Central memory CD8-positive, alpha-beta T cell (primary cell): ENCODE data around the gene GALNT9.
"Not testable (repeated sequence)": the region's sequence is repeated elsewhere in the genome, so short reads cannot be mapped to it uniquely, and the experiment has no call there.

Experiments
- ATAC-seq: fragments of 150-1000 bp; cut with Tn5 transposase; replicated peaks from 2 replicates; pipeline ENCODE4 v1.10.0; 2022; ENCODE audit warnings: mild to moderate bottlenecking, moderate FRiP score, moderate number of reproducible peaks; ENCODE audit not compliant: poor library complexity, severe bottlenecking; ENCODE audit errors: extremely low read depth
- DNase-seq, 2 donors: peaks; one replicate each; pipeline ENCODE4 v3.0.0; 2021; ENCODE audit warnings: low spot score in 2 of 2
- H3K27ac Mint-ChIP-seq: one replicate; pipeline ENCODE4 v1.8.0; 2022; ENCODE audit warnings: low read depth, mild to moderate bottlenecking, moderate library complexity, mixed read lengths
- H3K27me3 Mint-ChIP-seq: one replicate; pipeline ENCODE4 v1.8.0; 2022; ENCODE audit warnings: mixed read lengths
- H3K36me3 Mint-ChIP-seq: one replicate; pipeline ENCODE4 v1.8.0; 2022; ENCODE audit warnings: mild to moderate bottlenecking, moderate library complexity, mixed read lengths; ENCODE audit not compliant: insufficient read depth
- H3K4me1 Mint-ChIP-seq: one replicate; pipeline ENCODE4 v1.8.0; 2022; ENCODE audit warnings: mixed read lengths
- H3K4me3 Mint-ChIP-seq: one replicate; pipeline ENCODE4 v1.8.0; 2022; ENCODE audit warnings: mild to moderate bottlenecking, moderate library complexity, mixed read lengths
- H3K9me3 Mint-ChIP-seq: one replicate; pipeline ENCODE4 v1.8.0; 2022; ENCODE audit warnings: mixed read lengths

The GALNT9 gene

DNA sequence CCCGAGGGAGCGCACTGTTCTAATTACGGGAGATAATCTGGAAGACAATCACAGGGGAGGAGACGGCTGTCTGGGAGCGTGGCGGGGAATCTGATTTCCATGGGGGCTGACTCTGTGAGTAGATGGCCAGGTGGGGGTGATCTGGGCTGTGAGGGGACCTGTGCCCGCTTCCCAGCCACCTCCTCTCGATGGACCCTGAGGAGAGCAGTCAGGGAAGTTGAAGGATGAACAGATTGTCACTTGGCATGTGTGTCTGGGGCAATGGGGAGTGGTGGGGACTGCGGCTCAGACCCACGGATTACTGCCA is 22.6 kb downstream of the GALNT9 start:
- Mint-ChIP-seq H3K27me3 (peaks cover 12% of the 10 kb centered on the region), H3K4me3 (no peak overlapping the region), H3K4me1 (no peaks in the 10 kb centered on the region), H3K36me3 (peaks cover 2% of the 10 kb centered on the region), H3K27ac (no peak overlapping the region), H3K9me3 (peaks cover 9% of the 10 kb centered on the region)
- ATAC-seq (no peak), DNase-seq (no peak)

DNA sequence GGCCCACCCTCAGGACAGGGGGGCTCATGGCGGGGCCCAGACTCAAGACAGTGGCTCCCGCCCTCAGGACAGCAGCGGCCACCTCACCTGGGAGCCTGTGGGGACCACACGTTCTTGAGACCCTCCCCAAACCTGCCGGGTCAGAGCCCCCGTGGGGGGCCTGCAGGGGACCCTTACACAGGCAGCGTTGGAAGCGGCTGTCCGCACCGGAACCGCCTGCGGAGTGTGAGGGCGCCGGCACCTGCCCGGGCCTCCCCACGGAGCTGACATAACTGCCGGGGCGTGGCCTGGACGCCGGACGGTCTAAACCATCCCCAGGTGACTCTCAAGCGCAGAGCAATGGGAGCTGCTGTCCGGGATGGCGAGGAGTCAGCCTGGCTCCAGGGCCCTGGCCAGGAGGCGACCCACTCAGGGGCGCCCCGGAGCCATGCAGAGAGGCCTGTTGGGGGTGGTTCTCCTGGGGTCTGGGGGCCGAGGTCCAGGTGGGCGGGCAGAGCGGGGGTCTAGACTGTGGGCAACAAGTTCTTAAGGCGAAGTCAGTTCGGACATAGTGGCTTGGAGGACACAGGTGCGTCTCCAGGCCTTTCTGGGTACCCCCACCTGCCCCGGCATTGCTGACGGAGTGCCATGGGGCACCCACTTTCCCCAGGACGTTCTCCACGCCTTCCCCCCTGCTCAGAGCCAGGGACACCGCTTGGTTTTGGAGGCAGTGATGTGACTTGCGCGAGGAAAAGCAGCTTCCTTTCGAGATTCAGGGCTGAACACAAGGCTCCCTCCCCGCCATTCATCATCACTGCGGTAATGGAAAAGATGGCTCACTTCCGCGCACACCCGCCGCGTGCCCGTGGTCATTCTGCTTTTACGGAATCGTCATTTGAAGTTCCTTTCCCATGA is 23.2 kb downstream of the GALNT9 start:
- peaks cover 2% of the 10 kb centered on the region for H3K36me3 Mint-ChIP-seq
- no peaks in the 10 kb centered on the region for H3K4me1 Mint-ChIP-seq
- H3K4me3 Mint-ChIP-seq: no peak overlapping the region
- no peak overlapping the region for H3K27ac Mint-ChIP-seq
- H3K9me3 Mint-ChIP-seq: peaks cover 6% of the 10 kb centered on the region
- ATAC-seq (no peak), DNase-seq (no peak)
- H3K27me3 Mint-ChIP-seq: peaks cover 12% of the 10 kb centered on the region

DNA sequence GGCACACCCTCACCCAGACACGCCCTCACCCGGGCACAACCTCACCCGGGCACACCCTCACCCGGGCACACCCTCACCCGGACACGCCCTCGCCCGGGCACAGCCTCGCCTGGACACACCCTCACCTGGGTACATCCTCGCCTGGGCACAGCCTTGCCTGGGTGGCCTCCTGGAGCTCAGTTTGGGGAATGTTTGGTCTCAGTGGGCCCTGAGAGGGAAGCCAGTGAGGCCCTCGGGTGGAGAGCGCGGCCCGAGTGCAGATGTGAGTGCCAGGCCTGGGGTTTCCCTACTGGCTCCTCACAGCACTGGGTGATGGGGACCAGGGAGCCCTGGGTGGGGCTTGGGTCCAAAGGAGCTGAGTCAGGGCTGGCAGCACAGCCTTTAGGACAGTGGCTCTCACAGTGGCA is 23.8 kb downstream of the GALNT9 start:
- Mint-ChIP-seq H3K4me3 (no peak overlapping the region), H3K4me1 (no peaks in the 10 kb centered on the region), H3K36me3 (peaks cover 2% of the 10 kb centered on the region), H3K9me3 (no peaks in the 10 kb centered on the region), H3K27me3 (peaks cover 12% of the 10 kb centered on the region), H3K27ac (no peak overlapping the region)
- no peak for ATAC-seq
- DNase-seq: no peak

- not testable (repeated sequence) for H3K27ac Mint-ChIP-seq, H3K4me1 Mint-ChIP-seq, H3K4me3 Mint-ChIP-seq, H3K36me3 Mint-ChIP-seq, H3K9me3 Mint-ChIP-seq, DNase-seq, ATAC-seq
- peaks cover 12% of the 10 kb centered on the region for H3K27me3 Mint-ChIP-seq
Observed at GRCh38 chr12:132304866-132305265, 24.5 kb downstream of the GALNT9 start.

GRCh38 chr12:132303853-132304373 is 25.5 kb downstream of the GALNT9 start:
- DNase-seq, H3K27ac Mint-ChIP-seq, H3K9me3 Mint-ChIP-seq, ATAC-seq, H3K36me3 Mint-ChIP-seq, H3K4me1 Mint-ChIP-seq, H3K4me3 Mint-ChIP-seq: not testable (repeated sequence)
- H3K27me3 Mint-ChIP-seq: peaks cover 12% of the 10 kb centered on the region

DNA sequence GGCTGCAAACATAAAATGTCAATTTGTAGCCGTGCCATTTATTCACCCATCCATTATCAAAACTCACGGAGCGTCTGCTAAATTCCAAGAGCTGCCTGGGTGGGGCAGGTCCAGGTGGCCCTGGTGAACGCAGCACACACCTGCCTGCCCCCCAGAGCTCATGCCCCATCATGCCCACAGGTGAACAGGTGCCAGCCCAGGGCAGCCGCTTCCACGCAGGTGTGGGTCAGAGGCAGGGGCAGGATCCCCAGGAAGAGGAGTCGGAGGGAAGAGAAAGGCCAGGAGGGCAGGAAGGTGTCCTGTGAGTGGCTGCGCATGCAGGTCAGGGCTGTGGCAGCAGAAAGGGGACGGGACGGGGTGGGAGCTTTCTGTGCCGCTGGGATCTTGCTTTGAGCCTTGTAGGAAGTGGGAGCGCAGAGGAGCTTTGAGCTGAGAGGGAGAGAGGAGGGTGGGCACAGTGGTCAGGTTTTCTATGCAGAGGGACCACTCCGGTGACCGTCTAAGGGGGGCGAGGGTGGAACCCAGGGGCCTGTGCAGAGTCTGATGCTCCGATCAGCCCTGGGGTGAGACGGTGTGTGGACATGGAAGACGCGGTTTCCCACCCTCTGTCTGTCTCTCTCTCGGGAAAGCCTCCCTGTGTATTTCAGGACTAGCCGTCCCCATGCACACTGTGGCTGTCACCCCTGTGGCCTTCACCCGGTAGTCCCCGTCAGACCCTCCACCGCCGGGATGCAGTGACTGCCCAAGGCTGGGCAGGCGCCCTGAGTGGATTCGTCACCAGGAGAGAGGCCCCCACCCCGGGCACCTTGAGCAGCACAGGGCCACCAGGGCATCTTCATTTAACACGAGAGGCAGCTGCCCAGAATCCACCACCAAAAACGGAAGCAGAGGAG is 26.7 kb downstream of the GALNT9 start:
- Mint-ChIP-seq H3K9me3 (no peaks in the 10 kb centered on the region), H3K4me3 (no peak overlapping the region)

GRCh38 chr12:132300789-132301722 is 28.3 kb downstream of the GALNT9 start:
- Mint-ChIP-seq H3K27ac (no peak overlapping the region), H3K4me3 (no peak overlapping the region)
- no peak for DNase-seq

More for the DNA sequence above, 26.7 kb downstream of the GALNT9 start:
- Mint-ChIP-seq H3K4me1 (no peaks in the 10 kb centered on the region), H3K27me3 (peaks cover 6% of the 10 kb centered on the region), H3K36me3 (peaks cover 2% of the 10 kb centered on the region), H3K27ac (no peak overlapping the region)
- DNase-seq (no peak), ATAC-seq (no peak)

GRCh38 chr12:132296063-132296462 is 33.3 kb downstream of the GALNT9 start:
- Mint-ChIP-seq H3K27me3 (peaks cover 9% of the 10 kb centered on the region), H3K27ac (no peak overlapping the region), H3K4me3 (no peak overlapping the region), H3K9me3 (no peaks in the 10 kb centered on the region), H3K36me3 (peaks cover 3% of the 10 kb centered on the region), H3K4me1 (peaks cover 5% of the 10 kb centered on the region)
- no peak for DNase-seq
- ATAC-seq: no peak

More at GRCh38 chr12:132300789-132301722, 28.3 kb downstream of the GALNT9 start:
- no peaks in the 10 kb centered on the region for H3K9me3 Mint-ChIP-seq
- H3K4me1 Mint-ChIP-seq: no peaks in the 10 kb centered on the region
- no peaks in the 10 kb centered on the region for H3K27me3 Mint-ChIP-seq
- no peaks in the 10 kb centered on the region for H3K36me3 Mint-ChIP-seq
- ATAC-seq: no peak

DNA sequence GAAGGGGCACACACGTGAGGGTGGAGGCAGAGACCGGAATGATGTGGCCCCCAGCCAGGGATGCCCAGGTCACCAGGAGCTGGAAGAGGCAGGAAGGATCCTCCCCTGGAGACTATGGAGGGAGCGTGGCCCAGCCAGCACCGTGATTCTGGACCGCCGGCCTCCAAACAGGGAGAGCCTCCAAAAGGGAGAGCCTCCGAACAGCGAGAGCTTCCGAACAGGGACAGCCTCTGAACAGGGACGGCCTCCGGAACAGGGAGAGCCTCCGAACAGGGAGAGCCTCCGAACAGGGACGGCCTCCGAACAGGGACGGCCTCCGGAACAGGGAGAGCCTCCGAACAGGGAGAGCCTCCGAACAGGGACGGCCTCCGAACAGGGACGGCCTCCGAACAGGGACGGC is 33.8 kb downstream of the GALNT9 start:
- H3K27me3 Mint-ChIP-seq, H3K27ac Mint-ChIP-seq, DNase-seq, H3K9me3 Mint-ChIP-seq, H3K4me1 Mint-ChIP-seq, H3K4me3 Mint-ChIP-seq, ATAC-seq, H3K36me3 Mint-ChIP-seq: not testable (repeated sequence)

- Mint-ChIP-seq H3K27me3 (peaks cover 9% of the 10 kb centered on the region), H3K4me3 (no peak overlapping the region), H3K4me1 (peaks cover 5% of the 10 kb centered on the region), H3K27ac (no peak overlapping the region), H3K36me3 (peaks cover 3% of the 10 kb centered on the region), H3K9me3 (no peaks in the 10 kb centered on the region)
- ATAC-seq: no peak
- no peak for DNase-seq
Observed at GRCh38 chr12:132295101-132295526, 34.3 kb downstream of the GALNT9 start.

GRCh38 chr12:132294121-132295034 is 35.0 kb downstream of the GALNT9 start:
- ATAC-seq (no peak), DNase-seq (no peak)
- Mint-ChIP-seq H3K4me3 (no peak overlapping the region), H3K27ac (no peak overlapping the region), H3K36me3 (peaks cover 5% of the 10 kb centered on the region), H3K9me3 (no peaks in the 10 kb centered on the region), H3K4me1 (peaks cover 5% of the 10 kb centered on the region), H3K27me3 (peaks cover 9% of the 10 kb centered on the region)
